Activated CD8-positive, alpha-beta memory T cell treated with anti-CD3 and anti-CD28 coated beads for 36 hours (primary cell): ENCODE measurements around the gene WDR81. TPM values are rescaled to one million over a fixed set of nuclear protein-coding genes. Genes with fewer than 3 reads are reported as not detected.
"Not testable (repeated sequence)": the region's sequence is repeated elsewhere in the genome, so short reads cannot be mapped to it uniquely, and the experiment has no call there.

Experiments used
- CTCF ChIA-PET: fragments of 350-600 bp; sonication (Branson Sonifier 250); formaldehyde crosslinking; loops from one replicate; lab custom pipeline; 2021; ENCODE audit warnings: antibody characterized with exemption; lab: Charles Lee
- POLR2A ChIA-PET: fragments of 350-600 bp; sonication (Branson Sonifier 250); formaldehyde crosslinking; loops from one replicate; lab custom pipeline; 2021; ENCODE audit warnings: antibody characterized with exemption; lab: Charles Lee
- total RNA-seq, 2 experiments: library from RNA; stranded (reverse); gene quantifications; one replicate each; pipeline ENCODE4 v1.2.3, GENCODE V29; 2021

The WDR81 gene
- total RNA-seq, 2 experiments from 2014 or later, result 21.2 to 22.3 TPM

- ChIA-PET CTCF (no interaction called here), POLR2A (interaction anchor here (0.5 to 2.1 kb wide), 2 partner anchors 9 to 64 kb away, joined by 6 to 8 read pairs; no protein-coding TSS in a partner anchor)
Measured at GRCh38 chr17:1725642-1726511, 1.4 kb downstream of the WDR81 start.

- POLR2A ChIA-PET, result no interaction called here
- CTCF ChIA-PET, result interaction anchor here (1.5 kb wide), 1 partner anchor 10 kb away, joined by 4 read pairs; no protein-coding TSS in a partner anchor
Measured at GRCh38 chr17:1726626-1727257, 2.2 kb downstream of the WDR81 start.

GRCh38 chr17:1727258-1727789 is 2.8 kb downstream of the WDR81 start:
- ChIA-PET POLR2A (interaction anchor here (0.6 to 0.9 kb wide), 2 partner anchors 11 to 88 kb away, joined by 3 read pairs; no protein-coding TSS in a partner anchor), CTCF (interaction anchor here (1.5 kb wide), 1 partner anchor 11 kb away, joined by 4 read pairs; no protein-coding TSS in a partner anchor)

GRCh38 chr17:1727876-1728630 is 3.5 kb downstream of the WDR81 start:
- ChIA-PET POLR2A (interaction anchor here (0.6 to 0.9 kb wide), 2 partner anchors 12 to 87 kb away, joined by 3 read pairs; no protein-coding TSS in a partner anchor), CTCF (interaction anchor here (1.5 kb wide), 1 partner anchor 11 kb away, joined by 4 read pairs; no protein-coding TSS in a partner anchor)

GRCh38 chr17:1729966-1730325 is 5.4 kb downstream of the WDR81 start:
- POLR2A ChIA-PET, result no interaction called here
- CTCF ChIA-PET, result no interaction called here

GRCh38 chr17:1730326-1731193 is 6.1 kb downstream of the WDR81 start:
- POLR2A ChIA-PET, result interaction anchor here (0.6 kb wide), 1 partner anchor 93 kb away, joined by 3 read pairs; no protein-coding TSS in a partner anchor
- CTCF ChIA-PET, result no interaction called here

- POLR2A ChIA-PET, result interaction anchor here (0.6 kb wide), 1 partner anchor 92 kb away, joined by 3 read pairs; no protein-coding TSS in a partner anchor
- CTCF ChIA-PET, result interaction anchor here (2.2 kb wide), 1 partner anchor 10 kb away, joined by 9 read pairs; no protein-coding TSS in a partner anchor
Measured at GRCh38 chr17:1731194-1731506, 6.6 kb downstream of the WDR81 start.

GRCh38 chr17:1732241-1732832 is 7.8 kb downstream of the WDR81 start:
- CTCF ChIA-PET, result interaction anchor here (0.6 to 2.2 kb wide), 2 partner anchors 9 to 11 kb away, joined by 3 to 9 read pairs; no protein-coding TSS in a partner anchor
- POLR2A ChIA-PET, result no interaction called here

GRCh38 chr17:1732833-1733321 is 8.4 kb downstream of the WDR81 start:
- POLR2A ChIA-PET, result no interaction called here
- CTCF ChIA-PET, result interaction anchor here (2.2 kb wide), 1 partner anchor 12 kb away, joined by 9 read pairs; no protein-coding TSS in a partner anchor

GRCh38 chr17:1733759-1734158 is 9.3 kb downstream of the WDR81 start:
- ChIA-PET CTCF (no interaction called here), POLR2A (no interaction called here)

- CTCF ChIA-PET, result no interaction called here
- POLR2A ChIA-PET, result no interaction called here
Measured at GRCh38 chr17:1735418-1735817, 10.9 kb downstream of the WDR81 start.

GRCh38 chr17:1735834-1736347 is 11.4 kb downstream of the WDR81 start:
- CTCF ChIA-PET, result interaction anchor here (1.2 kb wide), 1 partner anchor 15 kb away, joined by 8 read pairs; no protein-coding TSS in a partner anchor

GRCh38 chr17:1736348-1737281 is 12.1 kb downstream of the WDR81 start:
- ChIA-PET CTCF (interaction anchor here (1.2 kb wide), 1 partner anchor 15 kb away, joined by 8 read pairs; no protein-coding TSS in a partner anchor), POLR2A (interaction anchor here (0.6 kb wide), 1 partner anchor 65 kb away, joined by 8 read pairs; no protein-coding TSS in a partner anchor)

More at GRCh38 chr17:1735834-1736347, 11.4 kb downstream of the WDR81 start:
- POLR2A ChIA-PET, result no interaction called here

- ChIA-PET CTCF (no interaction called here), POLR2A (no interaction called here)
Measured at GRCh38 chr17:1737531-1738291, 13.2 kb downstream of the WDR81 start.

- CTCF ChIA-PET, POLR2A ChIA-PET: not testable (repeated sequence)
Measured at GRCh38 chr17:1741899-1742298, 17.4 kb downstream of the WDR81 start.
